HG02938 (cell line): ENCODE measurements around the gene FAM47E.
"Not testable (repeated sequence)": the region's sequence is repeated elsewhere in the genome, so short reads cannot be mapped to it uniquely, and the experiment has no call there.

Source experiments
- ATAC-seq: cut with Tn5 transposase; IDR thresholded peaks from one replicate; pipeline ENCODE4 v1.9.1; 2021; ENCODE audit warnings: mild to moderate bottlenecking, moderate library complexity; ENCODE audit not compliant: unreplicated experiment

The FAM47E gene

DNA sequence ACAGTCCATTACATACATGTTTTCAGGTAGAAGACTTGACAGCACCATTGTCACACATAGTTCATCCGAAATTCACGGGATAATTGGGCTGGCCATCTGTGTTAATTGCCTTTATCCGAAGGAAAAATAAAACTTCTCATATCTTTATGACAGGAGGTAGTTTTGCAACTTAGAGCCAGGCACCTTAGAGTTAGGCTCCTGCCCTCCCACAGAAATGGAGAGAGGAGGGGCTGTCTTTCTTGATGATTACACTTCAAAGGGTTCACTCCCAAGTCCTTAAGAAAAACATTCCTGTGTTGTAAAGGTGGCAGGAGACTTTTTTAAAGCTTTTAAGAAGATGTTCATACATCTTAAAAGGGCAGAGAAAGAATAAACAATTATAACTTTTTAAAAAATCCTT is 27.4 kb upstream of the FAM47E start:
- ATAC-seq: no peak

DNA sequence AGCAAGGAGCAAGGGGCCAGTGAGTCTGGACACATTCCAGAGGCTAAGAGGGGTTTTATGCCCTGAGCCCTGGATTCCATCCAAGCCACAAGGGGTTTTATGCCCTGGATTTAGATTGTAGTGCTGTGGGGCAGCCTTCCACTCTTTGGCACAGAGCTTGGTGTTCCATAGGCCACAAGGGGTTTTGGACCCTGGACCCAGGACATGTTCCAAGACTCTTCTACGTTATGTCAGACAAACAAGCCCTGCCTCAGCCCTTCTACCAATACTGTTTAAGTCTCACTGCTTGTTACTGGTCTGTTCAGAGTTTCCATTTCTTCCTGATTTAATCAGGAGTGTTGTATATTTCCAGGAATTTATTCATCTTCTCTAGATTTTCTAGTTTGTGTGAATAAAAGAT is 25.1 kb upstream of the FAM47E start:
- no peak for ATAC-seq

DNA sequence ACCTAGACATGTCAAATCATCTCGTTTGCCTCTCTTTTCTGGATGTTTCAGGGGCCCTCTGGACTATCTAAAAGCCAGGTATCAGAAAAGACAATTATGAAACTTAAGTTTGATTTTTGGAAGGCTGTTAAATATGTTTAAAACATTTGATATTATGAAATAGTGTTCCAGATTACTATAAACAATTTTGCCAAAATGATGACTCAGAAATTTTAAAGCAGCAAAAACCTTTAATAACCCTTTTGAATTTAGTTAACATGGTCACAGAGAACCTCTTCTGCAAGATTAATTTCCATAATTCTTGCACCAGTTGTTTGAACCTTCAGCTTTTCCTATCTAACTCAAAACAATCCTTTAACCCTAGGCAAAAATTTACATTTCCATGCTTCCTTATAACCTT is 18.8 kb upstream of the FAM47E start:
- no peak for ATAC-seq

DNA sequence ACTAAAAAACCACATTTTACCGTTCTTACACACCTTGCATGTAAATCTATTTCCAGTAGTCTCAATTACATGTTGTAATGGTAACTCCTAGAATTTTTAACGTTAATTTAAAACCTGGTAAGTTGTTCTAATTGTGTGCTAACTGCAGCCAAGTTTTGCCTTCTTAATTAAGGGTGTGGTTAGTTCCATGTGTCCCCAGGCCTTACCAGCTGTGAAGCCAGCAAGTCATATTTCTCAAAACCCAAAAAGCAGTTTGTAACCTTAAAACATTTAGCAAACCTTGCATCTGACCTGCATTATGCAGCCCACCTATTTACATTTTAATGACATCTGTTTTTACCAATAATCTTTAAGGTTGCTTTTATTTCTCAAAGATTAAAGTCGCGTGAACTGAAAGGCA is 18.4 kb upstream of the FAM47E start:
- no peak for ATAC-seq

DNA sequence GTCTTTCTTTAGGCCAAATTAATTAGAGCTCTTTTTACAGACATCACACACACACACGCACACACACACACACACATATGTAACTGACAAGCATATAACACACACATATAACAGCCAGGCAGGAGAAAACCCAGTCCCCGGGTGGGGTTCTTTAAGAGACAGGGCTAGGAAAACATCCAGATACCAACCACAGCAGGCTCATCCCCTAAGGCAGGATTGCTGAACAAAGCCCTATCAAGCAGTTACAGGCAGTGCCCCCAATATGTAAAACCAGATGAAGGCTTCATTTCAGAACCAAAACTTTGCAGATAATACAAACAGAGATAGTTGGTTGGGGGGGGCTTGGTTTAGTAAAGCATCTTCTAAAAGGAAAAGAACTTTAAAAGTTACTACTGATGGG is 18.0 kb upstream of the FAM47E start:
- no peak for ATAC-seq

DNA sequence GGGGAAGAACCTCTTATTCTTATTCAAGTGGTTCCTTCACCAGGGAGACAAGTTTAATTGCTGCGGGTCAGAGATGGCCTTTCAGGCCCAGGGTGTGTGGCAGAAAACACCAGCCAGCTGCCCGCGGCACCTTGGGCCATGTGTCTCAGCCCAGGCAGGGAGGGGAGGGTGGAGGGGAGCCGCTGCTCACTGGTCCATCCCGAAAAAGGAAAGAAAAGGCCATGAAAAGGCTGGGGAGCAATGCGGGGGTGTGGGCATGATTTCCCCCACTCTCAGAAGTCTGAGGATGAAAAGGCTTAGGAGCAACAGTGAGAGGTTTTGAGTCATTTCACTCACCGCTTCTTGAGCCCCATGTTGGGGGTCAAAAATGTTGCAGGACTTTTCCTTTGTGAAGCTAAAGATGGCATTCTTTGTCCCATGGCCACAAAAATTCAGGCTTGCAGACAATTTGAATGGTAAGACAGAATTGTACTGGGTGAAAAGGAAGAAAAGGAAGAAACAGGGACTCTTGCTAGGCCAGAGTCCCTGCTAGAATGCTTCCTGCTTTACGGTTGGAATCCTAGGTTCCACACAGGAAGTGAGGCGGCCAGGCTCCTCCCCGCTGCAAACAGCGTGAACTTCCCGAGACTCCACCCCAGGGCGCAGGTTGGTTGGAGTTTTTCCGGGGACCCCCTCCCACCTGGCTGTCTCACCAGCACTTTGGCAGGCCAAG is 17.4 kb upstream of the FAM47E start:
- no peak for ATAC-seq

DNA sequence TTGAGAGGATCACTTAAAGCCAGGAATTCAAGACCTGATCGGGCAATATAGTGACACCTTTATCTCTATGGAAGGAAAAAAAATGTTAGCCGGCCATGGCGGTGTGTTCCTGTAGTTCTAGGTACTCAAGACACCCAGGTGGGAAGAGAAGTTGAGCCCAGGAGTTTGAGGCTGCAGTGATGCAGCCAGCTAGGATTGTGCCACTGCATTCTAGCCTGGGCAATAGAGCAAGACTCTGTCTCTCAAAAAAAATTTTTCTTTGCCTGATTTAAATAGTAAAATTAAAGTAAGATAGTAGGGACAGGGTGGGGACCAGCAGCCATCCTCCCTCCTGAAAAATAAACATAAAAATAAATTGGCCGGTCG is 16.9 kb upstream of the FAM47E start:
- ATAC-seq: no peak

DNA sequence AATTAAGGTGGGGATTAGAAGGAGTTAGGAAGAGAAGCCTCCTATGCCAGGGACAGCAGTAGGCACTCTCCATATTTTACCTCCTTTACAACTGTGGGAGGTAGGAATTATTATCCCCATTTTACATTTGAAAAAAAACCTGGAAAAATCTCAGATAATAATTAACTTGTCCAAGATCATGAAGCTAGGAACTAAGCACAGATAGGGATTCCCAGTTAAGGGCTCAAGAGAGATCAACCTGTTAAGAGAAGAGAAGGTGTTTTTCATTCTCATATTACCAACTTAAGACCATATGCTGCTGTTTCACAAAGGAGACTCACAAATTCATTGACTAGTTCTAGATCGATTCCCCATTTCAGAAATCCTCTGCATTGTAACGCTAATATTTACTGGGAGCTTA is 16.1 kb upstream of the FAM47E start:
- ATAC-seq: no peak

DNA sequence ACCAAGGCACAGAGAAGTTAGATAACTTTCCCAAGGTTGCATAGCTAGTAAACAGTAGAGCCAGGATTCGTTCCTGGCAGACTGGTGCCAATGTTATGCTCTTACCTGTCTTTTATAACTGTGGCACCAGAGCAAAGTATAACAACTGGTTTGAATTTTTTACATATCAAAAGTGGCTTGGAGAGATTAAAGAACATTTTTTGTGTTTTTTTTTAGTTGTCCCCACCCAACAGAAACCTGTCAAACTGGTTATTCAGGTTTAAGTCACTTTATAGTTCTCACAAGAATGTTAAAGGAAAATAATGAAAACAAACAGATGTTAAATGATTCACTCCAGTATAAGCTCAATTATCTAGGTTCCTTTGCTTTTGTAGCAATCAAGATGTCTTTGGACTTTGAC is 15.6 kb upstream of the FAM47E start:
- no peak for ATAC-seq

DNA sequence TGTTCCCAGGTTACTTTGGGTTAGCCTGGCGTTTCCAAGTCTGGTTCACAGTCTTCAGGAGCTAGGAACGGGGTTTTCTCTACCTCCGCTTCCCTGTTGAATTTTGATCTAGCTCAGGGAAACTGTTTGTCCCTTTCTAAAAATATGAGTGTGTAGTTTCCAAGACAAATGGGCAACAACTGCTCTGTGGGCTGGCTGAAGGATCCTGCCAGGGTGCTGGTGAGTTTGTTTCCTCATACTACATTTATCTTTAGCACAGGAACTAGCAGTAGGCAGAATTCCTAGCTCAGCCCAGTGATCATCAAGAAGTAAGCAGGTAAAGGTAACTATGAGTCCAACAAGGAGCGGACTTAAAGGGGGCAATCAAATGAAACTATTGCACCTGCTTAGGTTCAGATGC is 13.3 kb upstream of the FAM47E start:
- ATAC-seq: no peak

DNA sequence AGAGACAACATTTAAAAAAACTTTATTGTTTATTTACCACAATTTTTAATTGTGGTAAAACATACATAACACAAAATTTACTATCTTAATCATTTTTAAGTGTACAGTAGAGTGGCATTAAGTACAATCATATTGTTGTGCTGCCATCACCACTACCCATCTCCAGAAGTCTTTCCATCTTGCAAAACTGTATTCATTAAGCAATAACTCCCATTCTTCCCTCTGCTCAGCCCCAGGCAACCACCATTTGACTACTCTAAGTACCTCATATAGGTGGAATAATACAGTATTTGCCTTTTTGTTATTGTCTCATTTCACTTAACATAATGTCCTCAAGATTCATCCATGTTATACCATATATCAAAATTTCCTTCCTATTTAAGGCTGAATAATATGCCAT is 12.8 kb upstream of the FAM47E start:
- ATAC-seq: no peak

DNA sequence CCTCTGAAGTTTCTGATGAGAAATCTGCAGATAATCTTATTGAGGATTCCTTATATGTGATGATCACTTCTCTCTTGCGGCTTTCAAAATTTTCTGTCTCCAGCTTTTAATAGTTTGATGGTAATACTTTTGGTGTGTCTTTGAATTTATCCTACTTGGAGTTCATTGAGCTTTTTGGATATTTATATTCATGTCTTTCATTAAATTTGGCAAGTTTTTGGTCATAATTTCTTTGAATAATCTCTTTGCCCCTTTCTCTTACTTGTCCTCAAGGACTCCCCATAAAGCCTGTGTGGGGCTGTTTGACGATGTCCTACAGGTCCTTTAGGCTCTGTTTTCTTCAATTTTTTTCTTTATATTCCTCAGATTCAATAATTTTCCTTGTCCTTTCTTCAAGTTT is 11.3 kb upstream of the FAM47E start:
- ATAC-seq: no peak

DNA sequence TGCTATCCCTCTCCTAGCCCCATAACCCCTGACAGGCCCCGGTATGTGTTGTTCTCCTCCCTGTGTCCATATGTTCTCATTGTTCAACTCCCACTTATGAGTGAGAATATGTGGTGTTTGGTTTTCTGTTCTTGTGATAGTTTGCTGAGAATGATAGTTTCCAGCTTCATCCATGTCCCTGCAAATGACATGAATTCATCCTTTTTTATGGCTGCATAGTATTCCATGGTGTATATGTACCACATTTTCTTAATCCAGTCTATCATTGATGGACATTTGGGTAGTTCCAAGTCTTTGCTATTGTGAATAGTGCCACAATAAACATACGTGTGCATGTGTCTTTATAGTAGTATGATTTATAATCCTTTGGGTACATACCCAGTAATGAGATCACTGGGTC is 7.6 kb upstream of the FAM47E start:
- ATAC-seq: not testable (repeated sequence)

DNA sequence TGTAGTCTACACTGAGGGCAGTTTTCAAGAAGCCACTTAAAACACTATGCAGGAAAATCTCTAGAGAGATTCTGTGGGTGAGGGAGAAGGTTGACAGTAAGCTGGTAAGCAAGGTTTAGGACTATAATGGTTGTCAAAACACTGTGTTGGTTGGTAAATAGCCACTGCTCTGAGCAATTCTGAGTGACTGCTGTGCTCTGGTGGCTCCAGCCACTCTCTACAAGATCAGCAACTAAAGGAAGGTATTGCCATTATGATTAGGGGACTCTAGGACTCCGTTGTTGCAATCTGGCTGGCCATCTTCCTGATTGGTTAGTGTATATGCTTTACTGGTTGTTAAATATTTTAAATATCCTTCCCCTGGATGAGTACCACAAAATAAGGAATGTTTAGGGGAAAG is 5.5 kb upstream of the FAM47E start:
- ATAC-seq: no peak

DNA sequence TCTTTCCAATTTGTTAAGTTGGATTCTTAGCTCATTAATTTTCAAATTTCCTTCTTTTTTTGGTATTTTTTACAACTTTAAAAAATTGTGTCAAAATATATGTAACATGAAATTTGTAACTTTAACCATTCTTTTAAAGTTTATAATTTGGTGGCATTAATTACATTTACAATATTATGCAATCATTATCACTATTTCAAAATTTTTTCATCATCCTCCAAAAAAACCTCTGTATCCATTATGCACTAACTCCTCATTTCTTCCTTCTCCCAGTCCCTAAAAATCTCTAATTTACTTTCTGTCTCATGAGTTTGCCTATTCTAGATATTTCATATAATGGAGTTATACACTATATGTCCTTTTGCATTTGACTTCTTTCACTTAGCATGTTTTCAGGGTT is 4.7 kb upstream of the FAM47E start:
- no peak for ATAC-seq

DNA sequence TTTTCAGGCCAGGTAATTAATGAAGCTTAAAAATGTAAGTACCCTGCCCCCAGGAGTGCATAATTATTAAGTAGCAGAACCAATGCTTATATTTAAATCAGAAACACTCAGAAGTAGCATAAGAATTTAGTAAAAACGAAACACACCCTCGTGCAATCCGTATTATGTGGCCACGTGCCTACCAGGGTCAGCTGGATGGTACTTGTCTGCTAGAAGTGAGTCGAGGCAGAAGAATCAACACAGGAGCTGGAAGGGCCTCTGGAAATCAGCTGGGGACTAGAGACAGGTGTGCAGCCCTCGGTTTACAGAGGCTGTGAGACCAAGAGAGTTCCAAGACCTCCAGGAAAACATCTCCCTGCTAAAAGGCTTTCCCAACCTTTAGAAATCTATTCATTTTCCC is 559 bp upstream of the FAM47E start:
- no peak for ATAC-seq

DNA sequence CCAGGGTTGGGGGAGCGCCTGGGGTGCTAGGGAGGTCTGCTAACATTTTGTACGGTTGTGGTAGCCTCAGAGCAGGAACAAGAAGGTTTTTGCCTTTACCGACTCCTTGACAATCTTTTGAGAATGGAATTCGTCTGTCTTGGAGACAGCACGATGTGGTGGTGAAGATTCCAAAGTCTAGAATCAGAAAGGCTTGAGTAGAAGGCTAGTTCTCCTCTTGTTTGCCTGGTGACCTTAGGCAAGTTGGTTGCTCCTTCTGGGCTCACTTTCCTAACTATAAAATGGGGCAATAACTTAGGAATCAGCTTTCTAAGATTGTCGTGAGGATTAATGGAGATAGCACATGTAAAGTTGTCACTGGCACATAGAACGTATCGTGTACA is 741 bp downstream of the FAM47E start:
- ATAC-seq: no peak

DNA sequence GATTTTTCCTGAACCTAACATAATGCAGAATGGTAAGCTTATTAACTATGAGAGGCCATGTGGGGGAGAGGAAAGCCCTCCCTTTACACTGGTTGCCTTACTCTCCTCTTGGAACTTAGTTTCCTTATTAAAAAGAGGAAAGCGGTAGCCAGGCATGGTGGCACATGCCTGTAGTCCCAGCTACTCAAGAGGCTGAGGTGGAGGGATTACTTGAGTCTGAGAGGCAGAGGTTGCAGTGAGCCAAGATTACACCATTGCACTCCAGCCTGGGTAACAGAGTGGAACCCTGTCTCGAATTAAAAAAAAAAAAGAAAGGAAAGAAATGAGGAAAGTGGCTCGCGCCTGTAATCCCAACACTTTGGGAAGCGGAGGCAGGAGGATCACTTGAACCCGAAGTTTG is 2.0 kb downstream of the FAM47E start:
- ATAC-seq: no peak

DNA sequence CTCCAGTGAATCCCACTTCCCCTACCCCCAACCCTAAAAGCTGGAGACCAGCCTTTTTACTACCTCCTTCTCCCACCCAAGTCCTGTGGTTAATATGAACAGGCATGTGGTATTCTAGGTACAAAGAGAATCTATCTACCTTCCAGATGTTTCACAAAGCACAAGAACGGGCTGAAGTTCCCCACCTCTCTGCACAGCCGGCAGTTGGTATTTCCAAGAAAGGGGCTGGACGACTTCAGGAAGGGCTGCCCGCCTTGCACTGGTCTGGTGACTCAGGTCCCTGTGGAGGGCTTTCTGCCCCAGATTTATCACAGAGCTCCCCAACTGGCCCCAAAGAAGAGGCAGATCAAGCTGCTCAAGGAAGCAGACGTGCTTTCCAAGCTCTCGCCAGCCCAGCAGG is 4.5 kb downstream of the FAM47E start:
- ATAC-seq: no peak

DNA sequence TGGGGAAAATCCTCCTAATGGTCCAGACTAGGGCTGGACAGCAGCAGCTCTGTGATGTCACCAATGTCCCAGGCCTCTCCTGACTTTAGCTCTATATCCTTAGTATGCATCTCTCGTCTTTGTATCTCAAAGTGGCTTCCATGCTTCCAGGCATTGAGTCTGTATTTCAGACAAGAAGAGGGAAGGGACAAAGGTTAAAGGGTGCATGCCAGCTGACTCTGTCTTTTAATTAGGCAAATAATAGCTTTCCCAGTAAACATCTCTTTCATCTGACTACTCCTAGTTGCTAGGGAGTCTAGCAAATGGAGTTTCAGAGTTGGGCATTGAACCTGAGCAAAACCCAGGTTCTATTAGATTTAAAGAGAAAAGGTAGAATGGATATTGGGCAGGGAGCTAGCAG is 5.4 kb downstream of the FAM47E start:
- ATAC-seq: no peak

DNA sequence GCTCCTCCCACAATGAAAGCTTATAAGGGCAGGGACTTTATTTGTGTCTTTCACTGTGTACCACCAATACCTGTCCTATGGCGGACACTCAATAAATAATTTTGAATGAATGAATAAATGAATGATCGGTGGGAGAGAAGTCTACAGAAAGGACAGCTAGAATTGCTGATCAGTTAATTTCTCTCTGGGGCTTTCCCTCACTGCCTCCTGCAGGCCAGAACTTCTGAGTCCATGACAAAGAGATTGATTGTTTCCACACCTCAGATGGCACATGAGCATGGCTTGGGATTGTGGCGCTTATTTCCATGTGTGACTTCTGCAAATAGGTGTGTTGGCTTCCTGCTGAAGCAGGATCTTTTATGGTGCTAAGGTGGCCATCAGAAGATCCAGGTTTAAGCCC is 6.3 kb downstream of the FAM47E start:
- no peak for ATAC-seq

DNA sequence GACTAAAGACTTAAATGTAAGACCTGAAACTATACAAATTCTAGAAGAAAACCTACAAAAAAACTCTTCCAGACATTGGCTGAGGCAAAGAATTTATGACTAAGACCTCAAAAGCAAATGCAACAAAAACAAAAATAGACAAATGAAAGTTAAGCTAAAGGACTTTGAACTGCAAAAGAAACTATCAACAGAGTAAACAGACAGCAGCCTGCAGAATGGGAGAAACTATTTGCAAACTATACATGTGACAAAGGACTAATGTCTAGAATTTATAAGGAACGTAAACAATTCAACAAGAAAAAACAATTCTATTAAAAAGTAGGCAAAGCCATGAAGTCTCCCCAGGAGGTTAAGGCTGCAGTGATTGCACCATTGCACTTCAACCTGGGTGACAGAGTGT is 9.1 kb downstream of the FAM47E start:
- ATAC-seq: no peak

DNA sequence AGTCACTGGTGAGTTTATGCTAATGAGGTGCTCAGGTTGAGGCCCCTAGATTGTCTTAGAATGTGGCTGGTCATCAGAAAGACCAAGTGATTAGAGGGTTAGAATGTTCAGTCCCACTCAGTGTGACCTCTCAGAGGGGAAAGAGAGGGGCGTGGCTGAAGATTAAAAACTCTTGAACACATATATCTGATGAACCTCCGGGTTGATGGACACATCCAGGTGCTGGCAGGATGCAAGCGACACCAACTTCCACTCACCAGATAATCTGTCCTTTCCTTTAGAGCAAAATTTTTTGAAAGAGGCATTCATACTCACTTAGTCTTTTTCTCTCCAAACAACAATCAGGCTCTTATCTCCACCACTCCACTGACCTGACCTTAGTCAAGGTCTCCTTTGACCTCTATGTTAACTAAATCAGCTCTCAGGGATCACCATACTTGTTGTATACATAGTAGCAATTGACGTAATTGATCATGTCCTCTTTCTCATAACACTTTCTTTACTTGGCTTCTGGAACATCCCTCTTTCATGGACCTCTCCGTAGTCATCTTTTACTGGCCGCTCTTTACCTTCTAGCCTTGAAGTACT is 14.2 kb downstream of the FAM47E start:
- no peak for ATAC-seq
